Liver (tissue), 3 donors: ENCODE results near the gene ASTN1.

Experiments used
- CTCF ChIP-seq: fragments of 150-350 bp; IDR thresholded peaks from 2 replicates; pipeline ENCODE4 v1.5.1; 2017; ENCODE audit warnings: improper control_type of control experiment, low read depth, low read length; ENCODE audit not compliant: missing input control
- GABPA ChIP-seq, 2 donors: IDR thresholded peaks in 1 of 2; conservative IDR thresholded peaks in 1 of 2; 2 replicates each; pipeline ENCODE4 v1.6.1; 2016; ENCODE audit warnings: antibody characterized with exemption in 2 of 2, mild to moderate bottlenecking in 1 of 2, moderate library complexity in 1 of 2
- HNF4G ChIP-seq: IDR thresholded peaks from 2 replicates; pipeline ENCODE4 v1.6.1; 2016; ENCODE audit warnings: antibody characterized with exemption
- NR2F2 ChIP-seq: IDR thresholded peaks from 2 replicates; pipeline ENCODE4 v1.6.1; 2016; ENCODE audit warnings: antibody characterized with exemption
- RAD21 ChIP-seq, 2 donors: IDR thresholded peaks; 2 replicates each; pipeline ENCODE4 v1.6.1; 2016; ENCODE audit warnings: antibody characterized with exemption in 2 of 2, mild to moderate bottlenecking in 2 of 2
- TF ChIP-seq, protein P1 (sequence below): IDR thresholded peaks from 2 replicates; pipeline ENCODE4 v1.6.1; 2016; ENCODE audit warnings: antibody characterized with exemption
- donor health status: healthy.
- donor health status: healthy.

DNA sequence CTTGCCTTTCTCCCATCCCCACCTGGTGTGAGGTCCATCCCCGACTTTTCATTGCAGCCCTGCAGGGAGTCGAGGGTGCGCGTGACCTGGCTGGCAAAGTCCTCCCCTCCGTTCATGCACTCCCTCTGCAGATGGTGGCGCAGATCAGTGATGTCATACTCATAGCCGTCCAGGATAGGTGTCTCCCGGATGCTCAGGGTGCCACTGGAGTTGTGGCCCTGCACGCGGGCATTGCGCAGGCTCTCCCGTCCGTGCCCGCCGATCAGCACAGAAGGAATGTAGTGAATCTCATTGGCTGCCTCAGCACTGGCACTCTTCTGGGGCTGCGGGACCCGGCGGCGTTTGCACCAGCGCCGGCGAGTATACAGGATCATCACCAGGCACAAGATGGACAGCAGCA, 132.1 kb downstream of the ASTN1 start:
- TF ChIP-seq RAD21 (IDR thresholded peaks at IDR 0.05), result no peak
- no peak for TF ChIP-seq NR2F2
- TF ChIP-seq CTCF, result no peak
- TF ChIP-seq, protein P1, sequence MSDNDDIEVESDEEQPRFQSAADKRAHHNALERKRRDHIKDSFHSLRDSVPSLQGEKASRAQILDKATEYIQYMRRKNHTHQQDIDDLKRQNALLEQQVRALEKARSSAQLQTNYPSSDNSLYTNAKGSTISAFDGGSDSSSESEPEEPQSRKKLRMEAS, result no peak
- TF ChIP-seq GABPA (IDR thresholded peaks at IDR 0.05 in 1 of 2, conservative IDR thresholded peaks at IDR 0.05 in 1 of 2), result no peak
- no peak for TF ChIP-seq HNF4G
